Activated CD8-positive, alpha-beta memory T cell treated with anti-CD3 and anti-CD28 coated beads, Interleukin-2, amount 50 U/mL, for 48 hours (primary cell): ENCODE data around the gene PLEKHF1.
A peak's percentile ranks its signal among the peaks of the same experiment; 100 is the strongest.

Source experiments
- DNase-seq: peaks from one replicate; pipeline ENCODE4 v3.0.0-alpha.2; 2020

The PLEKHF1 gene

GRCh38 chr19:29681422-29682235 lies 16.4 kb downstream of the PLEKHF1 start:
- no peak for DNase-seq

- DNase-seq = no peak
These were observed 17.1 kb downstream of the PLEKHF1 start for GRCh38 chr19:29682236-29682895.

GRCh38 chr19:29683009-29683408 lies 17.7 kb downstream of the PLEKHF1 start:
- no peak for DNase-seq

GRCh38 chr19:29685326-29685725 lies 20.1 kb downstream of the PLEKHF1 start:
- no peak for DNase-seq

GRCh38 chr19:29686285-29686805 lies 21.1 kb downstream of the PLEKHF1 start:
- DNase-seq = no peak

GRCh38 chr19:29687244-29687896 lies 22.1 kb downstream of the PLEKHF1 start:
- peak; percentile 77 for DNase-seq

GRCh38 chr19:29687897-29688728 lies 22.9 kb downstream of the PLEKHF1 start:
- no peak for DNase-seq

GRCh38 chr19:29690842-29691241 lies 25.6 kb downstream of the PLEKHF1 start:
- no peak for DNase-seq

- no peak for DNase-seq
These were observed 28.9 kb downstream of the PLEKHF1 start for GRCh38 chr19:29694161-29694560.

- DNase-seq = peak; percentile 90
These were observed 29.7 kb downstream of the PLEKHF1 start for GRCh38 chr19:29694669-29695627.

GRCh38 chr19:29695765-29696564 lies 30.7 kb downstream of the PLEKHF1 start:
- DNase-seq = no peak

- no peak for DNase-seq
These were observed 31.2 kb downstream of the PLEKHF1 start for GRCh38 chr19:29696565-29696846.

- DNase-seq = no peak
These were observed 32.4 kb downstream of the PLEKHF1 start for GRCh38 chr19:29697523-29698261.

- DNase-seq = no peak
These were observed 34.6 kb downstream of the PLEKHF1 start for GRCh38 chr19:29699861-29700260.

GRCh38 chr19:29700498-29700897 lies 35.2 kb downstream of the PLEKHF1 start:
- DNase-seq = no peak

- DNase-seq = no peak
These were observed 37.1 kb downstream of the PLEKHF1 start for GRCh38 chr19:29702161-29702962.

GRCh38 chr19:29702963-29703320 lies 37.7 kb downstream of the PLEKHF1 start:
- no peak for DNase-seq

- DNase-seq = no peak
These were observed 39.6 kb downstream of the PLEKHF1 start for GRCh38 chr19:29704562-29705558.
